OCI-LY1 (cell line): ENCODE data around the gene TAS2R14.

ENCODE experiments used
- EZH2 ChIP-seq: fragments of 200-600 bp; sonication (generic), shearing (Covaris generic); IDR thresholded peaks from 2 replicates; pipeline ENCODE4 v1.8.0; 2017; ENCODE audit warnings: borderline replicate concordance, mixed run types, mild to moderate bottlenecking, antibody characterized with exemption, low read length, moderate library complexity, mixed read lengths
- TF ChIP-seq, protein P1 (sequence below): fragments of 200-600 bp; sonication (generic), shearing (Covaris generic); IDR thresholded peaks from 2 replicates; pipeline ENCODE4 v1.5.1; 2017; ENCODE audit warnings: mild to moderate bottlenecking, antibody characterized with exemption, low read length, moderate library complexity, mixed read lengths

DNA sequence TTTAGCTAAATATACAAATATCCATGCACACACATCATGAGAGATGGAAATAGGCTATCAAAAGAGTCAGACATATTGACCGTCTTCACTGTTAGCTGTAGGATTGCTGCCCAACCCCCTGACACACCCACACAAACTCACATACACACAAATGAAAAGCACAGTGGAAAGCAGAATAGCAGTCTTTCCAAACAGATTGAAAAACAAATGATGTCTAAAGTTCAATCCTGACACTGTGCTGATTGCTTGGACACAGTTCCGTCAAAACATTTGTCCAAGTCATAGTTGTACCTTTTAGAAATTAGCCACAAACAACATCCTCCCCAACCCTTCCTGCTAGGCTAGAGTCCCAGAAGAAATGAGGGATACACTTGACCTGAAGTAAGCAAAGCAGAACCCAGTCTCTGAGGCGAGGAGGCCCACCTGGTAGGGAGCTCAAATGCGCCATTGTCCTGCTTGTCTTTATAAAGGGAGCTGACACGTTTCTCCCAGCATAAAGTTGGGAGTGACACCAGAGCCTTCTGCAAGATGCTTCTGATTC is 10.2 kb downstream of the TAS2R14 start, which contains the start of gene PRH2:
- TF ChIP-seq, protein P1, sequence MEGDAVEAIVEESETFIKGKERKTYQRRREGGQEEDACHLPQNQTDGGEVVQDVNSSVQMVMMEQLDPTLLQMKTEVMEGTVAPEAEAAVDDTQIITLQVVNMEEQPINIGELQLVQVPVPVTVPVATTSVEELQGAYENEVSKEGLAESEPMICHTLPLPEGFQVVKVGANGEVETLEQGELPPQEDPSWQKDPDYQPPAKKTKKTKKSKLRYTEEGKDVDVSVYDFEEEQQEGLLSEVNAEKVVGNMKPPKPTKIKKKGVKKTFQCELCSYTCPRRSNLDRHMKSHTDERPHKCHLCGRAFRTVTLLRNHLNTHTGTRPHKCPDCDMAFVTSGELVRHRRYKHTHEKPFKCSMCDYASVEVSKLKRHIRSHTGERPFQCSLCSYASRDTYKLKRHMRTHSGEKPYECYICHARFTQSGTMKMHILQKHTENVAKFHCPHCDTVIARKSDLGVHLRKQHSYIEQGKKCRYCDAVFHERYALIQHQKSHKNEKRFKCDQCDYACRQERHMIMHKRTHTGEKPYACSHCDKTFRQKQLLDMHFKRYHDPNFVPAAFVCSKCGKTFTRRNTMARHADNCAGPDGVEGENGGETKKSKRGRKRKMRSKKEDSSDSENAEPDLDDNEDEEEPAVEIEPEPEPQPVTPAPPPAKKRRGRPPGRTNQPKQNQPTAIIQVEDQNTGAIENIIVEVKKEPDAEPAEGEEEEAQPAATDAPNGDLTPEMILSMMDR, result no peak
- TF ChIP-seq EZH2, result no peak
